Raji (cell line): Measurements from ENCODE around the gene CMPK1.

Experiments
- POLR2A ChIP-seq: IDR thresholded peaks from 2 replicates; pipeline ENCODE4 v1.6.1; 2011; ENCODE audit warnings: low read depth, low read length, control low read depth; ENCODE audit not compliant: insufficient read depth

The CMPK1 gene

DNA sequence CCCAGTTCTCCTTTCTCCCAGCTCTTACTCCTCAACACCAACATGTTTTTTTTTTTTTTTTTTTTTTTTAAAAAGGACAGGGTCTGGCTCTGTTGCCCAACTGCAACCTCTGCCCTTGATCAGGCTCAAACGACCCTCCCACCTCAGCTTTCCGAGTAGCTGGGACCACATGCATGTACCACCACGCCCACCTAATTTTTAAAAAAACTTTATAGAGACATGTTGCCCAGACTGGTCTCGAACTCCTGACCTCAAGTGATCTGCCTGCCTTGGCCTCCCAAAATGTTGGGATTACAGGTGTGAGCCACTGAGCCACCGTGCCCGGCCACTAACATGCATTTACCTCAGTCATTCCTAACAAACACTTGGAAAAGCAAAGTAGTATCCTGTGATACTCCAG, 51.4 kb downstream of the CMPK1 start:
- TF ChIP-seq POLR2A, result no peak

DNA sequence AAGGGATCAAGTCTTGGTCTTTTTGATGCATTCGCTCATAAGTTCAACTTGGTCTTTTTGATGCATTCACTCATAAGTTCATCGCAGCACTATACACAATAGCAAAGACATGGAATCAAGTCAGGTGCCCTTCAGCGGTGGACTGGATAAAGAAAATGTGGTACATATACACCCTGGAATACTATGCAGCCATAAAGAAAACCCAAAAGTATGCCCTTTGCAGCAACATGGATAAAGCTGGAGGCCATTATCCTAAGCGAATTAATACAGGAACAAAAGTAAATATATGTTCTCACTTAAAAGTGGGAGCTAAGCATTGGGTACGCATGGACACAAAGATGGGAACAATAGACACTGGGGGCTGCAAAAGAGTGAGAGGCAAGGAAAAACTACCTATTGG, 52.7 kb downstream of the CMPK1 start:
- no peak for TF ChIP-seq POLR2A

- no peak for TF ChIP-seq POLR2A
Observed at GRCh38 chr1:47388030-47388890, 54.7 kb downstream of the CMPK1 start.

DNA sequence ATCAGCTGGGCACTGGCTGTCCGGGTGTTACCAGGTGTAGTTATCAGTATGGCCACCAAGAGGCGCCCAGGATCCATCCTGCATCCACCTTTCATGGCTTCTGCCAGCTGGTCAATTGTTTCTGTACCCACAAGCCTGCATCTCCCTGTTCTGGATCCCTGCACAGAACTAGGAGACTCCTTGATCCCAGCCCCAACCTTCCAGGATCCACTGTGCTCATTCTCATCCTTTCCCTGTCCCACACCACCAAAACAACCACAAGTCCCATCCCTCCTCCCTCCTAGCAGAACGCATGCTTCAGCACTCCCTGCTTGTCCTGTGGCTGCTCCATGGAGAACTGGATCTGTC, 55.3 kb downstream of the CMPK1 start:
- no peak for TF ChIP-seq POLR2A

- TF ChIP-seq POLR2A, result no peak
Observed at GRCh38 chr1:47389731-47390130, 56.1 kb downstream of the CMPK1 start.

GRCh38 chr1:47390843-47391242, 57.3 kb downstream of the CMPK1 start:
- TF ChIP-seq POLR2A, result no peak

DNA sequence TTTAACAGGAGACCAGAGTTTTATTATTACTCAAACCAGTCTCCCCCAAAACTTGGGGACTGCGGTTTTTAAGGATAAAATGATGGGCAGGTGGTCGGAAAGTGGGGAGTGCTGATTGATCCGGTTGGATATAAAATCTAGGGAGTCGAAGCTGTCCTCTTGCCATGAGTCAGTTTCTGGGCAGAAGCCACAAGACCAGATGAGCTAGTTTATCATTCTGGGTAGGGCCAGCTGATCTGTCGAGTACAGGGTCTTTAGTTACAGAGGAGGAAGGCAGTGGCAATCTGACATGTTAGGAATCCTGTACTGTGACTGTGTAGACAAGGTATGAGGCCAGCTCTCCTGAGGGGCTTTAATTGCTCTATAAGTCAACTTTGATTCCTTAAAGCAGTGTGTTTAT, 59.6 kb downstream of the CMPK1 start:
- TF ChIP-seq POLR2A, result no peak

DNA sequence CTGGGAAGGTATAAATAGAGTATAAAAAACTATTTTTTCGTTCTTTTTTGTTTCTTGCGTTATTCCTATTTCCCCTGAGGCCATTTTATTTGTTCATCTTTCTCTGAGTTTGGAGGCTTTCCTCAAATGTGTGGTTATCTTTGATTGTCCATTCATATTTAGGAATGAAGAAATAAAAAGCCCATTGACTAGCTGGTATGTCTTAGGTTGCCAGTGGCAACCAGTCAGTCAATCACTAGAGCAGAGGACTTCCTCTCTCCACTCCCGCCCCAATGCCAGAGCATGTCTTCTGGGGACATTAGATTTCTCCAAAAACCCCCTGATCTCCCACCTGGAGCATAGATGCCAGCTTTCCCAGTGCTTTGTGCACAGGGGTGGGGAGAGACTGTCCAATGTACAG, 61.8 kb downstream of the CMPK1 start:
- no peak for TF ChIP-seq POLR2A

DNA sequence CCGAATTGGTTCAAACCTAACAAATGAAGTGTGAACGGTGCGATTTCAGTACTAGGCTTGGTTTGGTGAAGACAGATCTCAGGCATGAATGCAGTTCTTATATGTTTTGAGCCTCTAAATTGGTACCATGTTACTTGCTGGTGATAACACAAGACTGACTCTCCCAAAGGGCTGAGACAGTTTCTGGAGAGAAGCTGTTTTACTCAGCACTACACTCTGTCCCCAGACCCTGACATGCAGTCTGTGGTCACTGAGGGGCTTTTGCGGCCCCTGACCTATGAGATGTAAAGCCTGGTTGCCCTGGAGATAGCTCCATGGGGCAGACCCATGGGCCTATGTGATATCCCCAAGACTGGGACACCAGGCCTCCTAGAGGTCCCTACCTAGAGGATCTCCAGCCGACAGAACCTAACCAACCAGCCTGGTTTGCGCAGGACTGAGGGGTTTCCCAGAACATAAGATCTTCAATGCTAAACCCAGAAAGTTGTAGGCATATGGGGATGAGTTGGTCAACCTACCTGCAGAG, 63.1 kb downstream of the CMPK1 start:
- TF ChIP-seq POLR2A, result no peak

GRCh38 chr1:47399138-47399845, 65.7 kb downstream of the CMPK1 start:
- TF ChIP-seq POLR2A, result no peak

GRCh38 chr1:47399846-47400155, 66.2 kb downstream of the CMPK1 start:
- TF ChIP-seq POLR2A, result no peak

DNA sequence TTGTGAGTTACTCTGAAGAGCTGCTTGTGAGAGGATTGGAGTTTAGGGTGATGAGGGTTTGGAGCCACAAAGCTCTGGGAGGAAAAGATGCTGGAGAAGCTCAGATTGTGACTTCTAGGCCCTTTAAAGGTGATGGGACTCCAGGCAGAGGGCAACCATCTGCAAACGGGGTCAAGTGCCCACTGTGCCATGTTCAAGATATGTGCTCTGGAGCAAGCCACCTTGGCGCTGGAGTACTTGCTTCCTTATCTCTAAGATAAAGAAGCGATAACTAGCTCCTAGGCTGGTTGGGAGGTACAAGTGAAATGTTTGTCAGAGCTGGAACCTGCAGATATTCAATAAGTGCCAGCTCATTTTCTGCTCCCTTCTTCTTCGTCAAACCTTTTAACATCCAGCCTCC, 68.2 kb downstream of the CMPK1 start:
- TF ChIP-seq POLR2A, result no peak

DNA sequence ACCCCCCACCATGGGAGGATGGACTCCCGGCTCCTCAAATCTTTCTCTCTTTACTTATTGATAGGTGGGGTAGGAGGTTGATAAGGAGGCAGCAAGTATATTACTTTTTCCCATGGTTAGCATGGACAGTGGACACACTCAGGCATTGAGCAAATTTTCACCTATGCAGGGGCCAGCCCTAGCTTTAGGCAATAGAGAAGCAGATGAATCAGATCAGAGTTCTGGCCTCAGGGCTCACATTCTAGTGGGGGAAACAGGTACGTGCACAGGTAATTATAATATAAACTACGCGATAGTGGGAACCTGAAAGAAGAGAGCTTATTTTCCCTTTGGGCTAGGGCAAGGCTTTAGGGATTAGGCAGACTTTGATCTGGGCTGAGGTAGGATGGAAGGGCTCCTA, 69.0 kb downstream of the CMPK1 start:
- TF ChIP-seq POLR2A, result no peak

GRCh38 chr1:47403321-47403910, 69.8 kb downstream of the CMPK1 start:
- TF ChIP-seq POLR2A, result no peak

GRCh38 chr1:47405697-47406096, 72.1 kb downstream of the CMPK1 start:
- TF ChIP-seq POLR2A, result no peak

GRCh38 chr1:47406966-47407365, 73.4 kb downstream of the CMPK1 start:
- no peak for TF ChIP-seq POLR2A
